Liver (tissue), 3 donors: ENCODE results near the gene KIF4B.

Experiments used
- CTCF ChIP-seq: fragments of 150-350 bp; IDR thresholded peaks from 2 replicates; pipeline ENCODE4 v1.5.1; 2017; ENCODE audit warnings: improper control_type of control experiment, low read depth, low read length; ENCODE audit not compliant: missing input control
- SP1 ChIP-seq: IDR thresholded peaks from 2 replicates; pipeline ENCODE4 v1.6.1; 2018; ENCODE audit warnings: antibody characterized with exemption, mild to moderate bottlenecking
- donor health status: healthy.
- donor health status: healthy.

GRCh38 chr5:154972476-154973080 lies 41.0 kb upstream of the KIF4B start:
- TF ChIP-seq CTCF (peak; percentile 38), SP1 (no peak)
